ENCODE results near the gene MRPS2.
A peak's percentile ranks its signal among the peaks of the same experiment; 100 is the strongest.

The MRPS2 gene

DNA sequence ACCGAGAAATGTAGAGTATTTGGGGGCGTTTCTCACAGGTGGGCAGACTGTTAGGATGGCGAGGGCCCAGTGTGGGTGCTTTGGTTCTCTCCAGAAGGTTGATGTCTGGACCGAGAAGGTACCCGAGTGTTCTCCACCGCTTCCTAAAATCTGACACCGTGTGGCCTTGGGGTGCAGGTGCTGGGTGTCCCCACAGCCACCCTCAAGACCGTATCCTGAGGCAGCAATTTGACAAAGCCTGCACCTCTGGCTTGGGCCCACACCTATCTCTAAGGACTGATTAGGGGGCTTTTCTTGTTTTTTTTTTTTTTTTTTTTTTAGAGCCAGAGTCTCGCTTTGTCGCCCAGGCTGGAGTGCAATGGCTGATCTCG is 19.6 kb upstream of the MRPS2 start:
- no peak for DNase-seq

DNA sequence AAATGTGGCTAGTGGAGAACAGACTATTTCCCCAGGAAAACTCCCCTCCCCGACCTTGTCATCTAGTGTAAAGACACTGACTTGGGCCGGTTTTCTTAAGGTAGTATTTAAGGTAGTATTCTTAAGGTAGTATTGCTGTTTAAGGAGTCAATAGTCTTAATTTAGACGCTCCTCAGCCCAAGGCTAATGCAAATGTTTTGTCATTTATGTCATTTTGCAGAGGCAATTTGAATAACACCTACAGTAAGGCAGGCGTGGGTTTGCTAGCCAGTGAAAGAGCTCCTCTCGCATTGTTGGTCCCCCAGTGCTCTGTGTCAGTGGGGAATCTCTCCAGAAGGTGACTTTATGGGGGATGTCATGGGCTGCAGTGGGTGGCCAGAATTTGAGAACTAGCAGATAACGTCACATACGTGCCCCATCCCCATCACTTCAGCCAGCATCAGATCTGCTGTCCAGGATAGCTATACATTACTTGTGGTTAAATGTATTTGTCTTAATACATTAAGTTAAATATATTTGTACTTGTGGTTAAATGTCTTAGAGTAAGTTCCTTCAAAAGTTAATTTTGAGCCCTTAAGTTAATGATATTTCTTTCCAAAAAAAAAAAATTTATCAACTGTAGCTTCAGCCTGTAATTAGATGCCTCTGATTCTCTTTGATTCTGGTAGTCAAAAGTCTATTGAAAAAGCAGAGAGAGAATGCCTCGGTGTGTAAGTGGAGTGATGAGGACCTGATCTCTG is 18.3 kb upstream of the MRPS2 start:
- DNase-seq = no peak

DNA sequence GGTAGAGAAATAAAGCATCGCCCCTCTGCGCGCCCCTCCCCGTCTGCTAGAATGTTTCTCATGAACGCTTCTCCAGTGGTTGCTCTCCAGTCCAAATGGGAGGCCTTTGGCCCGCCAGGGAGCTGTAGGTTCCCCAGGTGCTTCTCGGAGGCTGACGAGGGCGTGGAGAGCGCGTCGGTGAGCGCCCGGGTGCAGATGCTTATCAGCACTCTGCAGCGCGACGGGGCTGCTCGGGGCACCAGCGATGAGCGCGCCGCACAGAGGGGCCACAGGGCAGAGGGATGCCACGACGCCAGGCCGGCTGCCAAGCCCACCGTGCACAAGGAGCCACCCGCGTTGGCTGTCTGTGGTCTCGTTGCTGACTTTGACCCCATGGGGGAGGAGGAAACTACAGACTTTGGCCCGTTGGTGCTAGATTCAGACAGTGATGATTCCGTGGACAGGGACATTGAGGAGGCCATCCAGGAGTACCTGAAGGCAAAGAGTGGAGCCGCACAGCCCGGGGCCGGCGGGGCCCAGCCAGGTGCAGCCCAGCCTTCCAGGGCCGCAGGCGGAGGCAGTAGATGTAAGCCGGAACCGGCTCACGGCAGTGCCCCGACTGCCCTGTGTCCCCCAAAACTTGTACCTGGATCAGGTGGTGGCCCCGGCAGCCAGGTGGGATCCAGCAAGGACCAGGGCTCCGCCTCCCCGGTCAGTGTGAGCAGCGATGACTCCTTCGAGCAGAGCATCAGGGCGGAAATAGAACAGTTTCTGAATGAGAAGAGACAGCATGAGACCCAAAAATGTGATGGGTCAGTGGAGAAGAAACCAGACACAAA is 15.8 kb upstream of the MRPS2 start:
- DNase-seq = no peak

DNA sequence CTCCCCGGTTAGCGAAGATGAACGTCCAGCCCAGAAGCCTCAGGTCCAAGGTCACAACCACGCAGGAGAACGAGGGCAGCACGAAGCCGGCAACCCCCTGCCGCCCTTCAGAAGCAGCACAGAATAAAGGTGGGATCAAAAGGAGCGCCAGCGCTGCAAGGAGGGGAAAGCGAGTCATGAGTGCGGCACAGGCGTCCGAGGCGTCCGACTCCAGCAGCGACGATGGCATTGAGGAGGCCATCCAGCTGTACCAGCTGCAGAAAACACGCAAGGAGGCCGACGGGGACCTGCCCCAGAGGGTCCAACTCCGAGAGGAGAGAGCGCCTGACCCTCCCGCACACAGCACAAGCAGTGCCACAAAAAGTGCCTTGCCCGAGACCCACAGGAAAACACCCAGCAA is 15.1 kb upstream of the MRPS2 start:
- DNase-seq = no peak

DNA sequence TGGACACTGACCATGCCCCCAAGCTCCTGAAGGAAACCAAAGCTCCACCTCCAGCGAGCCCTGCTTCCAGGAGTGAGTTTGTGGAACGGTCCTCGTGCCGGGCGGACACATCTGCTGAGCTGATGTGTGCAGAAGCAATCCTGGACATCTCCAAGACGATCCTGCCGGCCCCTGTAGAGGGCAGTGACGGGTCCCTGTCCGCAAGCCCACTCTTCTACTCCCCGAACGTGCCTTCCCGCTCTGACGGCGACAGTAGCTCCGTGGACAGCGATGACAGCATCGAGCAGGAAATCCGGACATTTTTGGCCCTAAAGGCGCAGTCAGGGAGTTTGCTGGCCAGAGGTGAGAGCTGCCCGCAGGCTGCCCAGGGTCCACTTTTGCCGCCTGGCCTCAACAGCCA is 14.7 kb upstream of the MRPS2 start:
- no peak for DNase-seq

- DNase-seq = no peak
These were observed 14.0 kb upstream of the MRPS2 start for GRCh38 chr9:135486267-135487065.

- no peak for DNase-seq
These were observed 13.0 kb upstream of the MRPS2 start for GRCh38 chr9:135487281-135488012.

GRCh38 chr9:135488013-135488330 is 12.5 kb upstream of the MRPS2 start:
- no peak for DNase-seq

GRCh38 chr9:135488527-135488926 is 12.0 kb upstream of the MRPS2 start:
- DNase-seq = no peak

DNA sequence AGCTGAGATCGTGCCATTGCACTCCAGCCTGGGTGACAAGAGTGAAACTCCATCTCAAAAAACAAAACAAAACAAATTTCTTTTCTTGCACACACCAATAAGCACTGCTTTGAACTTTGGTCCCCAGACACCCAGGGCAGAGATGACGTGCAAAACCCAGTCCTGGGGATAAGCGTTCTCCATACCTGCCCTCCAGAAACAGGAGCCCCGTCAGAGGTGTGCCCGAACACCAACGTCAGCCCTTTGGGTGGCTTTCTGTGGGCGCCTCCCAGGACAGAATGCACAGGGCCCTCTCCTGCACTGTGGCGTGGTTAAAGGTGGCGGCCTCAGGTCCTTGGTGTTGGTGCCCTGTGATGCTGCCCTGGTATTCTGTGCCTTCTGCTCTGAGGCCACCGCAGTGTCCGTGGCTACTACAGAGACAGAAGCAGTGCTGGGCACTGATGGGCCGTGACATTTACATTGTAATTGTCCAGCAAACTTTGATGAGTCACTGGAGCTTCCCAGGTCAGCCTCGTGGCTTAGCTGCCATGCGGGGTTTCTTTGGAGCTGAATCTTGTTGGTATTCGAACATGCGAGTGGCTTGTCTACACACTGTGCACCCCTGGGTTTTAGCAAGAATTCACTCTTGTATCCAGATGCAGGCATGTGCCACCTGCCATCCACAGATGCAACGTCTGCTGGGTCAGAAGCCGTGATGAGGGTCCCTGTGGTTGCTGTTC is 11.1 kb upstream of the MRPS2 start:
- DNase-seq = no peak

GRCh38 chr9:135490166-135490870 is 10.2 kb upstream of the MRPS2 start:
- DNase-seq = no peak

DNA sequence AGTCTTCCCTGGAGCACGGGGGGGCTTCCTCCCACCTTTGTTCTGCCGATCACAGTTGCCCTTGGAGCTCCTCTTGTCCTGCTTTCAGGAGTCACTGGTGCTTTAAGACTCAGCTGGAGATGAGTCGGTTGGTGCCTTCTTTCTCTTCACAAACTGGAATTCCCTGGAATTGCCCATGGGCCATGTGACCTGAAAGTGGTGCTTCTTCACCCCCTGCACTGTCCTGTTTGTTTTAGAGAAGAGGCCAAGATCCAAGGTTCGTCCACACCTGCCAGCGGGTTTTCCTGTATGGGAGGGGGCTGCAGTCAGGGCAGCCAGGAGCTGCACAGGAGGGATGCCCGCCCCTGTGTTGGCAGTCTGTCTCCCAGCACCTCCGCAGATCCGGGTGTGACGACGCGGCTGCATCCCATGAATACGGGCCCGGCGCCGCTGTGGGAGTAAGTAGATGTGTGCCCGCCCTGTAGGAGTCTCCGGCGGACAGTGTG is 9.5 kb upstream of the MRPS2 start:
- DNase-seq = no peak

- DNase-seq = no peak
These were observed 8.7 kb upstream of the MRPS2 start for GRCh38 chr9:135491764-135492163.

DNA sequence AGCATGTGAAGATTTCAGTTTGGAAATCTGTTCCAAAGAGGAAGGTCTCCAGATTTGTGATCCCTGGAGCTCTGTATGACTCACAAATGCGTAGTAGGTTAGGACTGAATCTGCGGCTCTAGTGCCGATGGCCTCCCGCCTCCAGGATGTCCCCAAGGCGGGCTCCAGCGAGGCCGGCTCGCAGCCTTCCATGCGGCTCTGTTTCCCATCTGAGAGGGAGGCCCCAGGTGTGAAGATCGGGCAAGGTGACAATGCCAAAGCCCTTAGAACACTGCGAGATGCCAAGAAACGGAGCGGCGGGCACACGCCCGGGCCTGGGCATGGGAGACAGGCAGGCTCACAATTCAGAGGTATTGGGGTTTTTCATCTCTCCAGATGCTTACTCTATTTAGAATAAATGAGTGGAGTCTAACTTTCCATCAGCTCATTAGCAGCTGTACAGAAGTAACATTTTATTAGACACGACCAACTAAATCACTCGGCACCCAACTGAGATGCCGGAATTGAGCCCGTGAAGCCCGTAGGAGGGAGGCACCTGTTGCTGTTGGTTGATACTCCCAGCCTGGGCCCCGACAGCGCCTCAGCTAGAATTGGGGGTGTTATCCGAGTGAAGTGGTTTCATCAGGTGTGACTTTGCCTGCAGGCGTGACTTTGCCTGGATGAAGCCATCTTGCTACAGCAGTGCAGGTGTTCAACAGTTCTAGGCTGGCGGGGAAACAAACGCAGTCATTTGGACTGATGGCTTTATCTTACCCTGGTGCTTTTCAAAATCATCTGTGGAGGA is 7.4 kb upstream of the MRPS2 start:
- DNase-seq = no peak

DNA sequence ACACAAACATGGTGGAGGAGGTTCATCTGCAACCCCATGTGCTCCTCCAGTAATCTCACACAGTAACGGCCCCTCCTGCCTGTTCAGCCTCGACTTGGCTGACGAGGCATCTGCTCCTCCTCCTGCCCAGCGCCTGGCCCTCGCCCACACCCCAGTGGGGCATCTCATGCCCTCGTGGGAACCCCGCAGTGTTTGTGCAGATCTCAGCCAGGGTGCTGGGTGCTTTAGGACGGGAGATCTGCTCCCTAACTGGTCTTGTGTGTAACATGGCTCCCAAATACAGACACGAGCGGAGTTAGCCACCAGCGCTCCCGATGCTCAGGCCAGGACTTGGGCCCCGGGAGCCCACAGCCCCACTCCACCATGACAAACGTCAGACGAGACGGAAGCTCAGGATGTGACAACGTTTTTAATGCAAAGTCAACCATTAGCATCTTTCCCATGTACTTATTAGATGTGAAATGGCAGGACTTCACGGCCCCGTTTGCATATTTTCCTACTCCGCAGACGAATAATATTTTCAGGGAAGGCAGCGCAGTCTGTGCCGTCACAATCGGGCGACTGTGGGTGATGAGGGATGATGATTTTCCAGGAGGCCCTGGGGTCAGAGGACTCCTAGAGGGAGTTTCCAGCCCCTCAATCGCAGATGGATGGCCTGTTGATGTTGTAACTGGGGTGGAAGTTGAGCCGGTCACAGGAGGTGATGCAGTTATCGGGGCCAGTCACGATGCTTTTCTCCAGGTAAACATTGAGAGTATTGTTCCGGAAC is 5.5 kb upstream of the MRPS2 start:
- no peak for DNase-seq

DNA sequence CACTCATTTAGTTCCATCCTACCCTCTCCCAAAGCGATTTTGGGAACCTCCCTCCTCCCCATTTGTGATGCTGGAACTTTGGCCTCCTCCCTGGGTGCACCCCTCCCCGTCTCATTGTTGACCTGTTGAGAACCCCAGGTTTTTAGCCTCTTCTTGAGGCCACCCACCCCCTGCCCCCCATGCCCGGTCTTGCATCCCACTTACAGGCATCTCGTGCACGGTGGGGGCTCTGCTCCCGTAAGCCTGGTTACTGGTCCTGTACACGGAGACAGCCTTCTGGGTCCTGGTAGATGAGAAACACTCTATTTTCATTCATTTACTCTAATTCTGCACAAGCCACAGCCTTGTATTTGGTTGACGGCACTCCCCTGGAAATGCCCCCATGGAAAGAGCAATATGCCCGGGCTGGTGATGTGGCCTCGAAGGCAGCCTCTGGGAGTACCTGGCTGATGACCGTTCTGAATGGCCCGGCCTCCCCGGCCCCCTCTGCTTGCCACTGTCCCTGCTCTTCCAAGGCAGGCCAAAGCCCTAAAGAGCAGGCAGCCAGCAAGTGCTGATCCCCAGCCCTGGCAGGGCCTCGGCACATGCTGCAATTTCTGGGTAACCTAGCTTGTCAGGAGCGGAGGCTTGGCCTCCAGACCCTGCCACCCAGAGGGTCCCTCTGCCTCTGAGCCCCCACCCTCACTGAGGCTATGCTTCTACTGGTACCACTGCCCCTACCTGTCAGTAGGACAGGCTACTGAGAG is 1.9 kb upstream of the MRPS2 start:
- no peak for DNase-seq

GRCh38 chr9:135499326-135500070 is 984 bp upstream of the MRPS2 start:
- DNase-seq = peak; percentile 96

GRCh38 chr9:135500071-135500524 is 384 bp upstream of the MRPS2 start:
- no peak for DNase-seq

All from activated CD8-positive, alpha-beta memory T cell treated with anti-CD3 and anti-CD28 coated beads for 24 hours (primary cell).